Measurements from ENCODE around the gene GPR161.
A peak's percentile ranks its signal among the peaks of the same experiment; 100 is the strongest.

The GPR161 gene

GRCh38 chr1:168125051-168125450, 11.7 kb downstream of the GPR161 start:
- no peak for TF ChIP-seq CTCF (IDR thresholded peaks at IDR 0.05)
- Histone ChIP-seq H3K27ac (no peak overlapping the region), H3K4me3 (no peak overlapping the region)
- no peak for DNase-seq (ENCODE audit: low spot score)

GRCh38 chr1:168121401-168122011, 15.2 kb downstream of the GPR161 start:
- TF ChIP-seq CTCF (IDR thresholded peaks at IDR 0.05) = no peak
- peak; percentile 95 for DNase-seq (ENCODE audit: low spot score)
- Histone ChIP-seq H3K4me3 (peak overlapping the region; percentile 31), H3K27ac (peak overlapping the region; percentile 65 to 85)

- no peak for TF ChIP-seq CTCF (IDR thresholded peaks at IDR 0.05)
- Histone ChIP-seq H3K27ac (no peak overlapping the region), H3K4me3 (no peak overlapping the region)
- DNase-seq (ENCODE audit: low spot score) = no peak
Measured at GRCh38 chr1:168119750-168120149, 17.0 kb downstream of the GPR161 start.

GRCh38 chr1:168116327-168116799, 20.4 kb downstream of the GPR161 start:
- peak; percentile 36 for DNase-seq (ENCODE audit: low spot score)
- Histone ChIP-seq H3K27ac (no peak overlapping the region), H3K4me3 (no peak overlapping the region)
- no peak for TF ChIP-seq CTCF (IDR thresholded peaks at IDR 0.05)

GRCh38 chr1:168114845-168115244, 21.9 kb downstream of the GPR161 start:
- no peak for DNase-seq (ENCODE audit: low spot score)
- H3K4me3 ChIP-seq = no peak overlapping the region
- no peak overlapping the region for H3K27ac ChIP-seq
- TF ChIP-seq CTCF (IDR thresholded peaks at IDR 0.05) = no peak

- Histone ChIP-seq H3K4me3 (no peak overlapping the region), H3K27ac (no peak overlapping the region)
- no peak for TF ChIP-seq CTCF (IDR thresholded peaks at IDR 0.05)
- peak; percentile 70 for DNase-seq (ENCODE audit: low spot score)
Measured at GRCh38 chr1:168112673-168113305, 23.9 kb downstream of the GPR161 start.
